AG08396 (cell line): ENCODE results near the gene CTNNA1.

Experiments used
- DNase-seq: peaks from one replicate; pipeline ENCODE4 v3.0.0; 2012; ENCODE audit warnings: low spot score, mixed read lengths

Gene CTNNA1

DNA sequence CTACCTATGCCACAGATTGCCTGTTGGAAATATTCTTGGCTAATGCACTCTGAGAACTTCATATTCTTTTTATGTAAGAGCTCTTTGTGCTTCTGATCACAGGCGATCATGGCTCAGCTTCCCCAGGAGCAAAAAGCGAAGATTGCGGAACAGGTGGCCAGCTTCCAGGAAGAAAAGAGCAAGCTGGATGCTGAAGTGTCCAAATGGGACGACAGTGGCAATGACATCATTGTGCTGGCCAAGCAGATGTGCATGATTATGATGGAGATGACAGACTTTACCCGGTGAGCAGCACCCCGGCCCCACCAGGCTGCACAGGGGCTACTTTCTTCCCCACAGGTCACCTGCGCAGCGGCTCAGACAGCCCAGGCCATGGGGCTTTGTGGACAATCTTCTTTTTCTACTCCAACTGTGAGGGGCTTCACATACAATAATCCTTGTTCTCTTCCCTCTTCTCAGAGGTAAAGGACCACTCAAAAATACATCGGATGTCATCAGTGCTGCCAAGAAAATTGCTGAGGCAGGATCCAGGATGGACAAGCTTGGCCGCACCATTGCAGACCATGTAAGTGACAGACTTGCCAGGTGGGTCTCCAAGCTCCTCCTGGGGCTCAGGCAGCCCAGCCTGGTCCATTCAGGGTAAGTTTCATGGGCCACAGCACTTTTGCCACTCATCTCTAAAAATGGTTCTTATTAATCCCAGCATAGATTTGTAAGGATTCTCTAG lies 177.3 kb downstream of the CTNNA1 start:
- DNase-seq: no peak

DNA sequence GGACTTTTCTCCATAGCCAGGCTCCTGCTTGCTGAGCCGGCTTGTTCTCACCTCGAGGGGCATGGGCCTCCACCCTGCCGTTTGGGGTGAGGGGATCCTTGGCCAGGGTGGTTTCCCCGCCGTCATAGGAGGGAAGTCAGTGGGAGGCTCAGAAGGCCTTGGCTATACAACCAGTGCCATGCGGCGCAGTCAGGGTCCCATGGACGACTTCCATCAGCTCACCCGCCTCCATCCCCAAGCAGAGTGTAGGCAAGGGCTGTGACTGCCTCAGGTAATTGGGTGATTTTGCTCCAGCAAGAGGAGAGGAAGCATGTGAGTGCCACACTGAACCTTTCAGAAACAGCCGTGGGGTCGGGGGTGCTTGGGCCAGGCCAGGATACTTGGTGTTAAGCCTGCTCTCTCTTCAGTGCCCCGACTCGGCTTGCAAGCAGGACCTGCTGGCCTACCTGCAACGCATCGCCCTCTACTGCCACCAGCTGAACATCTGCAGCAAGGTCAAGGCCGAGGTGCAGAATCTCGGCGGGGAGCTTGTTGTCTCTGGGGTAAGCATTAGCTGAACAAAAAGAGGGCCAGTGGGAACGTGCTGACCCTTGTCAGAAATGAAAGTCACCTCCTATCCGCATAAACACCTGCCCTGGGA lies 179.1 kb downstream of the CTNNA1 start:
- no peak for DNase-seq

DNA sequence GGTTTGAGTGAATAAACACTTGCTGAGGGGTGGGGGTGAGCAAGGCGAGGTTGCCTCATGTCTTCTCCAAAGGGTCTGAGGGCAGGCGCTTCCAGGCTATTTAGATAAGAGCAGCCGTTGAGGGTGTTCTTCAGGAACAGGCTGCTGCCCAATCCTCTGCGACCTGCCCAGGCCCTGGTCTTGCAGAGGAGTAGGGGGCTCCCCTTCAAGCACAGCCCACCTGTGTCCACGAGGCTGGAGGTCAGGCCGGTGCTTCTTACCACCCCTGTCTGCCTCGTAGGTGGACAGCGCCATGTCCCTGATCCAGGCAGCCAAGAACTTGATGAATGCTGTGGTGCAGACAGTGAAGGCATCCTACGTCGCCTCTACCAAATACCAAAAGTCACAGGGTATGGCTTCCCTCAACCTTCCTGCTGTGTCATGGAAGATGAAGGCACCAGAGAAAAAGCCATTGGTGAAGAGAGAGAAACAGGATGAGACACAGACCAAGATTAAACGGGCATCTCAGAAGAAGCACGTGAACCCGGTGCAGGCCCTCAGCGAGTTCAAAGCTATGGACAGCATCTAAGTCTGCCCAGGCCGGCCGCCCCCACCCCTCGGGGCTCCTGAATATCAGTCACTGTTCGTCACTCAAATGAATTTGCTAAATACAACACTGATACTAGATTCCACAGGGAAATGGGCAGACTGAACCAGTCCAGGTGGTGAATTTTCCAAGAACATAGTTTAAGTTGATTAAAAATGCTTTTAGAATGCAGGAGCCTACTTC lies 180.5 kb downstream of the CTNNA1 start:
- DNase-seq: no peak

DNA sequence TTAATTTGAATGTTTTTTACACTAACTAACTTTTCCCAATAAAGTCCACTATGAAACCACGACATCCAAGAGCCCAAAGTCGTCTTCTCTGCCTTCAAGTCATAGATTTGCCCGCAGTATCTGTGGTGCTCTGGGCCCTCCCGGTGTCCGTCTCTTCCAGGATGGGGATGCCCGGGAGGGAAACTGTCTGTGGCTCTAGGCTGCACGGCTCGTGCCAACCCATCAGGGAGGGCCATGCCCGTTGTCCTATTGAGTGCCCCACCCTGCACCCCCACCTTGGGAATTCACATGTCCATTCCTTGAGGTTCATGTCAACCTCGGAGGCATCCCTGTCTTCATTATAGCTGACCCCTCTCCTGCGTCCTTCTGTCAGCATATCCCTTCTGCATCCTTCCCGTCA lies 181.7 kb downstream of the CTNNA1 start:
- no peak for DNase-seq

DNA sequence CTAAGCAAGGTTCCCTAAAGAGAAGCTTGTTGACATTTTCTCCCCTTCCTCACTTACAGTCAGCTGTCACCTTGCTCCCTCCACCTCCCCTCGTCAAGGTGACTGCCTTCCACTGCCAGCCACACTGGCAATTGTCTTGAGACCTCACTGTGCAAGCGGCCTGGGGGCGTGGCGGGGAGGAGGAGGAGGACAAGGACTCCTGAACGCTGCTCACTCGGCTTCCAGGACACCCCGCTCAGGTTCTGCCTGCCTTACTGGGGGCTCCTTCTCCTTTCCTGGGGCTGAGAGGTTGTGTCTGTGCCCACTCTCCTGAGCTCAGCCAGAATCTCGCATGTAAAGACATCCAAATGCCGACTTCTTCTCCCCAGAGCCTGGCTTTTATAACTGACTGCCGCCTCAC lies 182.2 kb downstream of the CTNNA1 start:
- DNase-seq: no peak

DNA sequence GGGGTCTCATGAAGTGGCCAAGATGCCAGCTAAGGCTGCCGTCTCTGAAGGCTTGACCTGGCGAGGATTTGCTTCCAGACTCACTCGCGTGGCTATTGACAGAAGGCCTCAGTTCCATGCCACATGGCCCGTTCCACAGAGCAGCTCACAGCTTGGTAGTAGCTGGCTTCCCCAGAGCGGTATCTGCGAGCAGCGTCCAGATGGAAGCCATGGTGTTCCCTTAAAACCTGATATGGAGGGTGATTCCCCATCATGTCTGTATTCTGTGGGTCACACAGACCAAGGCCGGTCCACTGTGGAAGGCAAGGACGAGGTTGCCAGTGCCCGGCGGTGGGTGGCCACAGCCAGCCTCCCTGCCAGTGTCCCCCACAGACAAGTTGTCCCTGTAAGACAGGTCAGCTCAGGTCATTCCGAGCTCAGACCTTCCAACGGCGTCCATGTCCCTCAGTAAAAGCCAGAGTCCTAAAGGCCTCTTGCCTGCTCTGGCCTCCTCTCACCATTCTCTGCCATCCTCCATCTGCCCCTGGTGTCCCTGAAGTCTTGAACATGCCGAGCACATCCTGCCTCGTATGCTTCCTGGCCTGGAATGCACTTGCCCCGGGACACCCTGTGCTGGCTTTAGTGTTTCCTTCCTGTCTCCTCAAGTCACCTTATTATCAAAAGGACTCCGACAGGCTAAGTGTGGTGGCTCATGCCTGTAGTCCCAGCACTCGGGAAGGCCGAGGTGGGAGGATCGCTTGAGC lies 183.2 kb downstream of the CTNNA1 start:
- DNase-seq: no peak

DNA sequence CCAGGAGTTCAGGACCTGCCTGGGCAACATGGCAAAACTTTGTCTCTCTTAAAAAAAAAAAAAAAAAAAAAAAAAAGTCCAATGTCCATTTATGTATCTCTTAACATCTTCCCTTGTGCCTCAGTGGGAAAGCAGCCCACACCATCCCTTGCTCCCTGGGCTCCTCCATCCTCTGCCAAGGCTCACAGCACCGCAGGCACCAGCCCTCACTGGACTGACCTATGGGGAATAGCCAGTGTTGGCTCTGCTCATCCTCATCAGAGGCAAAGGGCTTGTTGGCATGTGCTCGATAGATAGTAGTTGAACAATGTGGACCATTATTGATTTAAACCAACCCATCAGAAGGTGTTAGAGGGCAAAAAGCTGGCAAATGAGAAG lies 183.7 kb downstream of the CTNNA1 start:
- DNase-seq: no peak

DNA sequence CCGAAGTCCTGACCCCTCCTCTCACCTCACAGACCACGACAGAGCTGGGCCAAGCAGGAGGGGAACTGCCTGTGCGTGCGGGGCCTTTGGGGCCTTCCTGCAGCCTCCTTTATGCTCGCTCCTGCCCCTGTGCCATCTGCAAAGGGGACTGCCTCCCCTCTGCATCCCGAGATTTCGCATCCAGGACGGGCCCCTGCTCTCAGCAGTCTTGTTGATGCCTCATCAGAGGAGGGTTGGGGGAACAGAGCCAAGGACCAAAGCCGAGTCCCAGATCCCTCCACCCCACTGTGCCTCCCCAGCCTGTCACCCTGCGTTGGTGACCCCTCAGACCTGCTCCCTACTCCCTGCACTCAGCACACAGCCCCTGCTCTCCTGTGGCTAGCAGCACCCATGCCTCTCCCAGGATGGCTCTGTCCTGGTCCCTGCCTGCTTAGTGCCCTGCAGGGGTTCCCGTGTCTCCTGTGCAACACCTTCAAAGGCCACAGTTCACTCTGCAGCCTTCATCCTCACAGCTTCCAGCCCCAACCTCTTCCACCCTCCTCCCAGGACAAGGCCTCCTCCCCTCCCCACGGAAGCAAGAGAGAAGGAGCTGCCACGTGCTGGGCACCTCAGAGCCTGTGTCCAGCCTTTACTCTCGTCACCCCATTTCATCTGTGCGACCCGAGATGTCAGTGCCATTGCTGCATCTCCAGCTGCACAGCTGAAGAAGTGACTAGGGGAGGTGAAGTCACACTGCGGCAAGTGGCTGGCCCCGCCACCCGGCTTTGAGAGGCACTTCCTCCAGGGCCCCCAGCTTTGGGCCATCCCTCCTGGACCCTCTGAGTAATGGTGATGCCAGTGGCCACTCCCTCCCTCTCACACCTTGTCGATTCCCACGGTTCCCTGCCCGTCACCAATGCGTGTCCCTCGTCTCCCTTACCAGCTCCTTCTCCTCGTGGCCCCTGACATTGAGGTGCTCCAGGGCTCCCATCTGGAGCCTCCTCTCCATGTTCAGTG lies 184.5 kb downstream of the CTNNA1 start:
- DNase-seq: no peak

DNA sequence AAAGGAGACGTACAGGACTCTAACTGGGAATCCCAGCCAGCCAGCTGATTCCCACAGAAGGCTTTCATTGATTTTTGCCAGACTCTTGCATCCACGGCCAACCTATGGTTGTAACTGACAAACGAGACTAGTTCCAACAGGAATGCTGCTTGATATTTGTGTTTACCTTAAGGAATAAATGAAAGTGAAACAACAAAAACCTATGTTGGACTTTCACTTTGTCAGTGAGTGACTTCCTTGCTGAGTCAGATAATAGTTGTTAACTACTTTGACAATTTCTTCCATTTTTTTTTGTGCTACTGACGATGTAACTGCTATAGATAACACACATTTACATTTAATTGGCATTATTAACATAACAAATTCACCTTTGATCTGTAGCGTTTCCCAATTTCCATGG lies 185.3 kb downstream of the CTNNA1 start:
- DNase-seq: no peak

DNA sequence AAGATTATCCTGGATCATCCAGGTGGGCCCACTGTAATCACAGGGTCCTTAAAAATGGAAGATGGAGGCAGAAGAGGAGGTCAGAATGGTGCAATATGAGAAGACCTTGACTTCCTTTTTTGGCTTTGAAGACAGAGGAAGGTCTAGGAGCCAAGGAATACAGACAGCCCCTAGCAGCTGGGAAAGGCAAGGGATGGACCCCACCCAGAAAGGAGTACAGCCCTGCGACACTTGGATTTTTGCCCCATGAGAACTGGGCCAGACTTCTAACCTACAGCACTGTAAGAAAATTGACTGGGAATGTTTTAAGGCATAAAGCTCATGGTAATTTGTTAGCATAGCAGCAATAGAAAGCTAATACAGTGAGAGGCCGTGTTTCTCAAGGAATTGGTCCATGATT lies 188.8 kb downstream of the CTNNA1 start:
- no peak for DNase-seq

DNA sequence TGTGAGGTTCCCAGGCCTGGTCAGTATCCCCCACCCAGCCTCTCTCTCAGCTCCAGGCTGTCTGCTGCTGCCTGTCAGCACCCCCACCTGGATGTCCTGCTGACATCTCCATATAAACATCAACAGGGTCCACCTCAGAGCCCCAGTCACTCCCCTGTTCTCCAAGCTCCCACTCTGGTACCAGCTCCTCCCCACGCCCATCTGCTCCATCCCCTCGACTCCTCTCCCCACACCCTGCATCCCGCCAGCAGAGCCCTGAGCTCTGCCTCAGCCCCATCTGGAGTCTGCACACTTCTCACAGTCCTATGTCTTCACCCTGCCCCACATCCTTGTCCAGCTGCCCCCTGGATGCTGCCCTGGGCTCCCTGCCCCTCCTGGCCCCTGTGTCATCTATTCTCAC lies 189.6 kb downstream of the CTNNA1 start:
- DNase-seq: no peak

DNA sequence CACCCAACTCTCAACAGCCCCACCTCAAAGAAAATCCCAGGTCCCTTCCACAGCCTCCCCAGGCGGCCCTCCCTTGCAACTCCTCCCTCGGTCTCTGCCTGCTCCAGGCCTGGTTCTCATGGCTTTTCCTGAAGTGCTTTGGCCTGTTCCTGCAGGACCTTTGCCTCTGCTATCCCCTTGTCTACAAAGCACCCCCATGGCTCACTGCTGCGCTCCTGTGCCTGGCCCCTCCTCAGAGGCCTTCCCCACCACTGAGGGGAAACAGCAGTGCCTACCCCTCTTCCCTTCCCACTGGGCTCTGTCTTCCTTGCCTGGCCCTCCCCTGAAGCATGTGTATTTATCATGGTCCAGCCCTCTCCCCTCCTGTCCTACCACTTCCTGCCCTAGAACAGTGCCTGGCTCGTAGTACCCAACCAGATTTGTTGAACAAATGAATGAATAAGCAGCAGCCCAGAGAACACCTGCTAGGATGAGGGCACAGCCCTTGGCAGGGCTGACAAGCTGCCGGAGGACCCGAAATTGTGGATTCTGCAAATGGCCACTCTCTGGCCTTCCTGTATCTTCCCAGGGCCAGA lies 190.5 kb downstream of the CTNNA1 start:
- DNase-seq: no peak

DNA sequence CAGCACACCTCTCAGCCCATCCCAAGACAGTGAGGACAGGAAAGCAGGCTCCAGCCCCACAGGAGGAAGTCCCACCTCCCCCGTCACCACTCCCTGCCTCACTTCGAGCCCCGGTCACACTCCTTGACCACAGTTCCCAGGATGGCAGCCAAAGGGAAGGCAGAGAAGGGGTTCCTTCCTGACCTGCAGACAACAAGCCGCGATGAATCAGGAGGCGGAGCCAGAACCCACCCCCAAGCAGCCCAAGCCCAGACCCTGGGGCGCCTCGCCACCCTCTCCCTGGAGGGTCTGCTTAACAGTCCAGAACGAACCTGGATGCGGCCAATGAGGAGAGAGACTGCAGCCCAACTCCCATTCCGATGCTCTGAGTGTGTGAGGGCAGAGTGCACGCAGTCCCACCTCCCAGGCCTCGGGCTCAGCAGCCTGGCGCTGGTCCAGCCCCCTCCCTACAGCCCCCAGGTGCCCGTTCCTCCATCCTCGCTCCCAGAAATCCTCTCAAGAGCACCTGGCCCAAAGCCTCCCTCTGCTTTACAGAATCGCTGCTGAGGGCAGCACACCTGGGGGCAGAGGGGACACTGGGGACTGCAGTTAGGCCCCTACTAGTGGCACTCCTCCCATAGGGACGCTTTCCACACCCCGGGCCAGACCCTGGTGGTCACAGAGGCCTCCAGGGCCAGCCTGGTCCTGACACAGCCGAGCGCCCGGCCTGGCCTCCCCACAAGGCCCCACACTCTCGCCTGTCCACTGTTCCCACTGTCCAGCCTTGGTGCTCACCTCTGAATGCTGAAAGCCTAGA lies 191.5 kb downstream of the CTNNA1 start:
- DNase-seq: no peak

DNA sequence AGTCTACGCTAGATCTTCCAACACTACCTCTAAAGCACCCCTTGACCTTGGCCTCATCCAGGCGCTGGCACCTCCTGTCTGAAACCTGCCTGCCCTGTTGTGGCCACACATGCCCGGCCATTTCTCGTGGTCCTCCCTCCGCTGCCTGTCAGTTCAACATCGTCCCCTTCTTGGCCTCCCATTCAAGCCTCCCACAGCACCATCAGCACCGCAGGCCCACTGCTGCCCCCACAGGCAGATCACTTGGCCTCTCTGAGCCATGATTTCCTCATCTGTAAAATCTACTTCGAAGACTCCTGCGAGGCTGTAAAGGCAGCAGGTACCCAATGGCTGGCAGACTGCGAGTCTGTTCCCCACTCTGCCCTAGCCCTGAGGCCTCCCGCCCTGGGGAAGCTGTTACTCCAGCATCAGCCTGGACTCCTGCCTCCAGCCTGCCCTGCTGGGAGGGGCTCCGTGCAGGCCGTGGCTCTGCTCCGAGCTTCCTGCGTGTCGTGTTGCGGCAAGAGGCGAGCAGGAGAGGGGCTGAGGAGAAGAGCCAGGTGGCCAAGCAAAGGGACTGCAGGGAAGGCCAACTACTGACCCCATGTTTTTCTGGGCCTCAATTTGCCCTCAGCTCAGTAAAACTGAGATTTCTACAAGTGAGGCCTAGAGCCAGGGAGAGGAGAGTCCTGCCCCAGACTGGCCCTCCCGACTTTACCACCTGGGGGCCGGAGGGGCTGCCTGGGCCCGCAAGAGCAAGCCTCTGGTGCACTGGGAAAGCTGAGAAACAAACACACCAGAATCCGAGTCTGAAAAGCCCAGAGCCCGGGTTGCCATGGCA lies 192.4 kb downstream of the CTNNA1 start:
- no peak for DNase-seq

DNA sequence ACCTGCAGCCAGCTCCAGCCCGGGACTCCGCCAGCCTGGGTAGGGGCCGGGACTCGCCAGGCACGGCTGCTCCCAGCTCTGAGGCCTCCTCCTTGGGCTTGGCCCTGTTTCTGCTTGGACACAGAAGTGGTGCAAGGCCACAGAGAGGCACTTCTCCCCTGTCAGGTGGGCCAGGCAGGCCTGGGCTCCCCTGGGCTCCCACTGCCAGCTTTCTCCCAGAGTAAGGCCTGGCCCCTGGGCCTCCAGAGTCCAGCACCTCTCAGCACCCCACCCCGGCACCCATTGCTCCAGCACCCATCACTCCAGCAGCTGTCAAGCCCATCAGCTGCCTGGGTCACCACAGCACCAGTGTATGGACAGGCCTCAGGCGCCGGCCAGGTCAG lies 193.0 kb downstream of the CTNNA1 start:
- no peak for DNase-seq

DNA sequence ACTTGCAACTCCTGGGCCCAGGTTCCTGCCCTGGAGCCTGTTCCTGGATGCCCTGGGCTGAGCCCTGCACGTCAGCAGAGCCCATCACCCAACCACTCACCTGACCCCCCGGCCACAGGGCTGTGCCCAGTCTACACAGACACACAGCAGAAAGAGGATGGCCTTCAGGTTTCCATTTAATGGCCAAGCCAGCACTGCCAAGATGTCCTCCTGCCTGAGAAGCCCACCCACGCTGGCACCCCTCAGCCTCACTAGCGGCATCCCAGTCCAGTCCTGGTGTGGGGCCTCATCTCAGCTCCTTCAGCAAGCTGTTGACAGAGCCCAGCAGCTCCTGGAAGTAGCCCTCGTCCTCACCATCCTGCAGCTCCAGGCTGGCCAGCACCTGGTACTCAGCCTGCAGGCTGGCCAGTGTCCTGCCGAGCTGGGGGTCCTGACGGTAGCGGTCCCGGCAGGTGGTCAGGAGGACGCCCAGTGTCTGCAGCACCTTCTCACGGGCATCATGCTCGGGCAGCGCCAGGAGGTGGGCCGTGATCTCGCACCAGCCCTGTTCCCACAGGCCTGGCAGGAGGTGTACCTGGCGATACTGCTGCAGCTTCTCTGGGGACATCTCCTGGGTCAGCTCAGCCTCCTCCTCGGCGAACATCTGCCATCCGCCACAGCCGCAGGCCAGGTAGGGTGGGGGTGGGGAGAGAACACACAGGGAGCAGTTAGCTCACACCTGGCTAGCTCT lies 193.8 kb downstream of the CTNNA1 start:
- no peak for DNase-seq

DNA sequence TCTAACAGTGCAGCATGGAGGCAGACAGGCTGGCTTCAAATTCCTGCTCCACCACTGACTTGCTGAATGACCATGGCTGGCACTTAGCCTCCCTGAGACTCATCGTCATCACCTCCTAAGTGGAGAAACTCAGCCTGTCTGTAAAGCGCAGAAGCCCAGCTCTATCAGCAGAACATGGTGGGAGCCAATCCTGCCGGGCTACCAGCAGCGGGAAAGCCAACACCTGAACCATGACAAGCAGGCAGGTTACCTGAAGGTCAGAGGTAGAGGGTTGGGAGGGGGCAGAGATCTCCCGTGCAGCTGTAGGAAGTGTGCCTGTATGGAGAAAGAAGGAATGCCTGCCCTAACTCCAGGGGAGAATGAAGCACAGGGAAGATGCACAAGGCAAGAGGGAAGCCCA lies 194.6 kb downstream of the CTNNA1 start:
- DNase-seq: no peak

DNA sequence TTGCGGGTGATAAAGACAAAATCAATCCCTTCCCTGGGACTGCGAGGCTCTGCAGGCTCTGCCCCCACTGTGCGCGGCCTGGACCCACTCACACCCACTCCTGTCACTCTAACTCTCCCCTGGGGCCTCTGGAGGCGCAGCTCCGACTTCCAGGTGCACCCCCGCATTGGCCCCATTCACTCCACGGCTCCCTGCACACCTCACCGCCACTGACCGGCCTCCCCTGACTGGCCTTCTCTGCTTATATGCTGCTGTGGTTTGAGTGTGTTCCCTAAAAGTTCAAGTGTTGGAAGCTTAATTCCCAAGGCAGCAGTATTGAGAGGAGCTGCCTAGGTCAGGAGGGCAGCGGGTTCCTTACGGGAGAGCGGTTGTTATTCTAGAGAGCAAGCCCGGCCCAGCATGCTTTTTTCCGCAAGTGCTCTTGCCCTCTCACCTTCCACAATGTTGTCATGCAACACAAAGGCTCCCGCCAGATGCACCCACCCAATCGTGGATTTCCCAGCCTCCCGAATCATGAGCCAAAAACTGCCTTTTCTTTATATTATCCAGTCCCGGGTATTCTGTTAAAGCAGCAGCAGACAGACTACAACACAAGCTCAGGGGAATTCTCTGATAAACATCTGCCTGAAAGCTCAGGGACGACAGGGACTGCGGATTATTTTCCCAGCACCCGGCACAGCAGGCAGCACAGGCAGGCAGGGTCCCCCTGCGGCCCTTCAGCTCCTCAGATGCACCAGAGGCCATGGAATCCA lies 195.4 kb downstream of the CTNNA1 start:
- no peak for DNase-seq
